ENCODE results near the gene AGFG1.
A peak's percentile ranks its signal among the peaks of the same experiment; 100 is the strongest.

AGFG1 gene

DNA sequence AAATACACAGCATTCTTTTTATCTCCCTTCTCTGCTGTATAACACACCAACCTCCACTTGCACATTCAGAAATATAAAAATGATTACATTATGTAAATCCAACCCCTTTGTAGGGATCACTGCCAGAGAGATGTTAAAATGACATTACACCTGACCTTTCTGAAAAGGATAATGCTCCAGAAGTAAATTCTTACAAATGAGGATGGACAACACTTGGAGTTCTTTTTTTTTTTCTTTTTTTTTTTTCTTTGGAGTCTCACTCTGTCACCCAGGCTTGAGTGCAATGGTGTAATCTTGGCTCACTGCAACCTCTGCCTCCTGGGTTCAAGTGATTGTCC is 20.3 kb upstream of the AGFG1 start:
- DNase-seq (ENCODE audit: low read depth), result no peak

DNA sequence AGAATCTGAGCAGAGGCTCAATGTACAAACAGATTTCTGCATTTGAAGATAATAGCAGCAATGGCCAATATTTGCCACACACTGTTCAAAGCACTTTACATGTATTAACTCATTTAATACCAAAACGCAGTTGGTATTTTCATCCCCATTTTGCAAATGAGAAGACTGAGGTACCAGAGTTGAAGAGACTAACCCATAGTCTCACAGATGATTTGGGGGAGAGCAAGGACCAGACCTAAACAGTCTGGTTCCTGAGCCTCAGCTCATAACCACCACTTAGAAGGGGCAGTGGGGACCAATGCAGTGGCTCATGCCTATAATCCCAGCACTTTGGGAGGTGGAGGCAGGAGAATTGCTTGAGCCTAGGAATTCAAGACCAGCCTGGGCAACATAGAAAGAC is 18.1 kb upstream of the AGFG1 start:
- TF ChIP-seq, protein P1, sequence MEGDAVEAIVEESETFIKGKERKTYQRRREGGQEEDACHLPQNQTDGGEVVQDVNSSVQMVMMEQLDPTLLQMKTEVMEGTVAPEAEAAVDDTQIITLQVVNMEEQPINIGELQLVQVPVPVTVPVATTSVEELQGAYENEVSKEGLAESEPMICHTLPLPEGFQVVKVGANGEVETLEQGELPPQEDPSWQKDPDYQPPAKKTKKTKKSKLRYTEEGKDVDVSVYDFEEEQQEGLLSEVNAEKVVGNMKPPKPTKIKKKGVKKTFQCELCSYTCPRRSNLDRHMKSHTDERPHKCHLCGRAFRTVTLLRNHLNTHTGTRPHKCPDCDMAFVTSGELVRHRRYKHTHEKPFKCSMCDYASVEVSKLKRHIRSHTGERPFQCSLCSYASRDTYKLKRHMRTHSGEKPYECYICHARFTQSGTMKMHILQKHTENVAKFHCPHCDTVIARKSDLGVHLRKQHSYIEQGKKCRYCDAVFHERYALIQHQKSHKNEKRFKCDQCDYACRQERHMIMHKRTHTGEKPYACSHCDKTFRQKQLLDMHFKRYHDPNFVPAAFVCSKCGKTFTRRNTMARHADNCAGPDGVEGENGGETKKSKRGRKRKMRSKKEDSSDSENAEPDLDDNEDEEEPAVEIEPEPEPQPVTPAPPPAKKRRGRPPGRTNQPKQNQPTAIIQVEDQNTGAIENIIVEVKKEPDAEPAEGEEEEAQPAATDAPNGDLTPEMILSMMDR (IDR thresholded peaks at IDR 0.05; ENCODE audit: insufficient read depth, low read depth, low read length, missing control alignments), result no peak
- no peak overlapping the region for H3K4me3 ChIP-seq (ENCODE audit: low read length)
- DNase-seq (ENCODE audit: low read depth), result no peak

More for the DNA sequence above, 20.3 kb upstream of the AGFG1 start:
- TF ChIP-seq, protein P1 (IDR thresholded peaks at IDR 0.05; ENCODE audit: insufficient read depth, low read depth, low read length, missing control alignments), result no peak
- no peak overlapping the region for H3K4me3 ChIP-seq (ENCODE audit: low read length)

DNA sequence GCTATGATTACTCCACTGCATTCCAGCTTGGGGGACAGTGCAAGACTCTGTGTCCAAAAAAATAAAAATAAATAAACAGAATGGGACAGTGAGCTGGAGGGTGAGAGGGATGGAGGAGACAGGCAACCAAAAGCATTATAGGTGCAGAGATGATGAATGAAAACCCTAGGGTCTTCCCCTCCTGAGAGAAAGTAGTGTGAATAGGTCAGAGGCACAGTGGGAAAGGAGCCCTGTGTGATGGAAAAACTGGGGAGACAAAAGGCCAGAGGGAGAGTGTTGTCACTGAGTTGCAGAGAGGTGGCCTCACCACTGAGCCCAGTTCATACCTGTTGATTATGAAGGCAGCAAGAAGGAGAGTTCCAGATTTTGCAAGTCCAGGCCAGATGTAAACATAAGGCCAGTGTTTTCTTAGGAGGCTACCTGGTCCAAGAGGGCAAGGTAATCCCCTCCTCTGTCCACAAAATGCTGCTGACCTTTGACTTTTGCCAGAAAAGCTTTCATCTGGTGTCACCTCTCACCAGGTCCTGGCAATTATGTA is 17.6 kb upstream of the AGFG1 start:
- TF ChIP-seq, protein P1 (IDR thresholded peaks at IDR 0.05; ENCODE audit: insufficient read depth, low read depth, low read length, missing control alignments), result no peak
- DNase-seq (ENCODE audit: low read depth), result no peak
- H3K4me3 ChIP-seq (ENCODE audit: low read length), result no peak overlapping the region

DNA sequence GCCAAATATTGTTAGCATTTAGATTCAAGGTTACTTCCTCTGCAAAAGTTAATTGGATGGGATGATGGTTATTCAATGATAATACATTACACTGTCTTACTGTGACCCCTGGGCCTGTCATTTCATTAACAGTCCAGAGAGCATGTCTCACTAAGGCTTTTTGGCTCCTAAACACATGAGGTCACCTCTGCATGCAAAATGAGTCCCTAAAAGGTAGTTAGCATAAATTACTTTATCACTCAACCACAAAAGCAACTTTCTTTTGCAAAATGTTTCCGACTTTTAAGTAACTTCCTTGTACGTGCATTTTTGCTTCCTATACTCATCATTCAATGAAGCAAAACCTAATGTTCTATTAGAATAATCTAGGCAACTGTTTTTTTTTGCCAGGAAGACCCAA is 16.8 kb upstream of the AGFG1 start:
- no peak overlapping the region for H3K4me3 ChIP-seq (ENCODE audit: low read length)
- no peak for DNase-seq (ENCODE audit: low read depth)

DNA sequence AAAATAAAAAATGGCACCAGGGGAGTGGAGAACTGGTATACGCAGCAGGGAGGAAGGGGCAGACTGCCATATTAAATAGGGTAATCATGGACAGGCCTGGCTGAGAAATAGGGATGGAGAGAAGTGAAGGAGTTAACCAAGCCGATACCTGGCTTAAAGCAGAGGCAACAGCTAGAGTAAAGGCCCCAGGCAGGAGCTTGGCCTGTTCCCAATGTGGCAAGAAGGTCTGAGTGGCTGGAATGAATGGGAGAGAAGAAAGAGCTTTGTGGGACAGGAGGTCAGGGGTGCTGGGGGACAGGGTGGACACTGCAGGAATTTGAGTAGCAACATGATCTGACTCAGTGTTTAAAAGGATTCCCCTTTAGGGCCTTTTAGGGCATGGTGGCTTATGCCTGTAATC is 15.9 kb upstream of the AGFG1 start:
- DNase-seq (ENCODE audit: low read depth), result no peak
- TF ChIP-seq, protein P1 (IDR thresholded peaks at IDR 0.05; ENCODE audit: insufficient read depth, low read depth, low read length, missing control alignments), result no peak
- no peak overlapping the region for H3K4me3 ChIP-seq (ENCODE audit: low read length)

More for the DNA sequence above, 16.8 kb upstream of the AGFG1 start:
- TF ChIP-seq, protein P1 (IDR thresholded peaks at IDR 0.05; ENCODE audit: insufficient read depth, low read depth, low read length, missing control alignments), result no peak

DNA sequence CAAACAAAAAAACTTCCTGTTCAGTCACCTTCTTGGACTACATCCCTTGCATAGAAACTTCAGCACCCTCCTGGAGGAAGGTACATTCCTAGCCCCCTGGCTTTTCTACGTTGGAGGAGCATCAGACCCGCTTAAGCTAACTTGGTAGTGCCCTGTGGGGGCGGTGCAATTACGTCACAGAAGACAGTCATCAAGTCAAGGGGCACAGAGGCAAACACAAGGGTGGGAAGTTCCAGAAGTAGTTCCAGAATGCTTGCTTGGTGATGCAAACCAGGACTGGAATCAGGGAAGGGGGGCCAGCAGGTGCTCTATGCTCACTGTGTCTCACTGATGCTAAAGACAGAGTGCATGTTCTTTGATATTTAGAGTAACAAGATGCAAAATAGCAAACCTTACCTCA is 15.2 kb upstream of the AGFG1 start:
- no peak overlapping the region for H3K4me3 ChIP-seq (ENCODE audit: low read length)
- TF ChIP-seq, protein P1 (IDR thresholded peaks at IDR 0.05; ENCODE audit: insufficient read depth, low read depth, low read length, missing control alignments), result no peak
- DNase-seq (ENCODE audit: low read depth), result peak; percentile 17

DNA sequence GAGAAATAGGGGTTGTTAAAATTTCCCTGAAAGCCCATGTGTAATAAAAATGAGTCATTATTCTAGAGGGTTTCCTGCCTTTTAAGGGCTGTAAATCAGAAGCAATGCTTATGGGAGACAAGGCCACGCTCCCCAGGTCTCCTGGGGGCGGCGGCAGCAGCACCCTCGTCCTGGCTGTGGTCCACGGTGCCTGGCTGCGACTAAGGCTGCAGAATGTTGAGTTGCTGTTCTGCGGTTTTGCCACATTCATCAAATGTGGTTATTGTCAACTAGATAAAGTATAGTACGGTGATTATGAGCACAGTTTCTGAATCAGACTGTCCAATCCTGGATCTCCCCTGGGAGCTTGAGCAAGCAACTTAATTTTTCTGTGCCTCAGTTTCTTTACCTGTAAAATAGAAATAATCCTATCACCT is 11.9 kb upstream of the AGFG1 start:
- TF ChIP-seq, protein P1 (IDR thresholded peaks at IDR 0.05; ENCODE audit: insufficient read depth, low read depth, low read length, missing control alignments), result no peak
- DNase-seq (ENCODE audit: low read depth), result no peak
- H3K4me3 ChIP-seq (ENCODE audit: low read length), result no peak overlapping the region

Measured in epithelial cell of esophagus (primary cell).